LNCaP clone FGC (cell line): Measurements from ENCODE around the gene ARID1B.
"Not testable (repeated sequence)": the region's sequence is repeated elsewhere in the genome, so short reads cannot be mapped to it uniquely, and the experiment has no call there.

ENCODE experiments used
- DNase-seq: peaks from one replicate; pipeline ENCODE4 v3.0.0-alpha.2; 2011; ENCODE audit warnings: low read depth
- H3K4me3 ChIP-seq: 2 replicates; pipeline ENCODE4 v1.5.1; 2011; ENCODE audit warnings: mild to moderate bottlenecking, low read depth, low read length, control low read depth
- CTCF ChIP-seq: IDR thresholded peaks from 2 replicates; pipeline ENCODE4 v1.5.1; 2012; ENCODE audit warnings: mild to moderate bottlenecking; ENCODE audit not compliant: control insufficient read depth, insufficient read depth; ENCODE audit errors: extremely low read depth

Gene ARID1B

GRCh38 chr6:156940221-156940620 lies 163.0 kb downstream of the ARID1B start:
- no peak for DNase-seq
- TF ChIP-seq CTCF = no peak
- no peak overlapping the region for H3K4me3 ChIP-seq

- no peak for DNase-seq
- TF ChIP-seq CTCF = no peak
- no peak overlapping the region for H3K4me3 ChIP-seq
Observed at GRCh38 chr6:156942266-156942665, 165.1 kb downstream of the ARID1B start.

- no peak for TF ChIP-seq CTCF
- no peak for DNase-seq
- H3K4me3 ChIP-seq = no peak overlapping the region
Observed at GRCh38 chr6:156943166-156943565, 166.0 kb downstream of the ARID1B start.

- H3K4me3 ChIP-seq = no peak overlapping the region
- TF ChIP-seq CTCF = no peak
- no peak for DNase-seq
Observed at GRCh38 chr6:156943816-156944215, 166.6 kb downstream of the ARID1B start.

DNA sequence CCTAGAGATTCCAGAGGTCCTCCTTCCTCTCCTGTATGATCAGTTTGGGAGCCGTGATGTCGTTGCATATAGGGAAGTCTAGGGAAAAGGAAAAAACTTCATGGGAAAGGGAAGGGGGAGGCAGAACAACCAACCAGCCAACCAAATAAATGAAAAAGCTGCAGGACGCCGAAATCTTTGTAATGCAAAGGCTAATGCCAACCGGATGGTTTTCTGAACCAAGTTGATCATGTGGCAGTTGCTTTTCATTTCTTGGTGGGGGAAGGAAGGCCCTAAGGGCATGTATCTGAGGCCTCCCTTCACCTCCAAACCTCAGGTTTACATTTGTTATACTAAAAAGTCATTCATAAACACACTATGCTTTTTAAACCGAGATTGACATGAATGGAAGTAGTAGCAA lies 167.2 kb downstream of the ARID1B start:
- no peak for DNase-seq
- H3K4me3 ChIP-seq = no peak overlapping the region
- no peak for TF ChIP-seq CTCF

DNA sequence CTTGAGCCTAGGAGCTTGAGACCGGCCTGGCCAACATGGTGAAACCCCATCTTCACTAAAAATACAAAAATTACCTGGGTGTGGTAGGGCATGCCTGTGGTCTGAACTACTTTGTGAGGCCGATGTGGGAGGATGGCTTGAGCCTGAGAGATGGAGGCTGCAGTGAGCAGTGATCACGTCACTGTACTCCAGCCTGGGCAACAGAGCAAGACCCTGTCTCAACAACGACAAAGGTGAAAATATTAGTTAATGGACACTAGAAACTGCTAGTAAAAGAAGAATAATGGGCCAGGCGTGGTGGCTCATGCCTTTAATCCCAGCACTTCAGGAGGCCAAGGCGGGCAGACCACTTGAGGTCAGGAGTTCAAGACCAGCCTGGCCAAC lies 168.6 kb downstream of the ARID1B start:
- not testable (repeated sequence) for DNase-seq, H3K4me3 ChIP-seq

GRCh38 chr6:156946370-156946936 lies 169.3 kb downstream of the ARID1B start:
- no peak for DNase-seq
- TF ChIP-seq CTCF = no peak
- no peak overlapping the region for H3K4me3 ChIP-seq
